Tibial artery (tissue), 4 donors: Measurements from ENCODE around the gene DIS3L2.

Source experiments
- DNase-seq, 2 donors: peaks; one replicate each; pipeline ENCODE4 v3.0.0-alpha.2; 2019
- H3K27ac ChIP-seq, 2 donors: fragments of 200-600 bp; sonication (generic) in 1 of 2; 1 replicate in 1 of 2; 2 replicates in 1 of 2; pipeline ENCODE4 v1.5.1; 2018 to 2019; ENCODE audit warnings: mild to moderate bottlenecking in 1 of 2
- H3K27me3 ChIP-seq, 2 donors: fragments of 200-600 bp; sonication (generic) in 1 of 2; one replicate each; pipeline versions ENCODE4 v1.5.1 to v1.6.0; 2016 to 2019
- H3K36me3 ChIP-seq, 3 donors: fragments of 200-600 bp; sonication (generic) in 2 of 3; one replicate each; pipeline ENCODE4 v1.5.1; 2016 to 2019; ENCODE audit warnings: mild to moderate bottlenecking in 2 of 3
- H3K4me1 ChIP-seq, 4 donors: fragments of 200-600 bp; sonication (generic) in 2 of 4; 1 replicate in 3 of 4; 2 replicates in 1 of 4; pipeline ENCODE4 v1.5.1; 2016 to 2019
- H3K4me3 ChIP-seq, 2 donors: fragments of 200-600 bp; sonication (generic) in 1 of 2; 1 replicate in 1 of 2; 2 replicates in 1 of 2; pipeline ENCODE4 v1.5.1; 2018 to 2019; ENCODE audit warnings: mild to moderate bottlenecking in 2 of 2
- H3K9me3 ChIP-seq, 3 donors: fragments of 200-600 bp; sonication (generic) in 1 of 3; one replicate each; pipeline ENCODE4 v1.5.1; 2016 to 2019
- CTCF ChIP-seq, 2 experiments: fragments of 200-600 bp in 1 of 2; fragments of 450-650 bp in 1 of 2; IDR thresholded peaks; one replicate each; pipeline ENCODE4 v1.5.1; 2017 to 2019; ENCODE audit warnings: antibody characterized with exemption in 2 of 2, mild to moderate bottlenecking in 1 of 2, moderate library complexity in 1 of 2
- intact Hi-C: fragments of 100-400 bp; cut with DNase I; formaldehyde crosslinking; loops from one replicate; pipeline ENCODE4 v1.15.0; 2023; ENCODE audit warnings: low total_unique reads

Gene DIS3L2

GRCh38 chr2:232085164-232085563 lies 123.7 kb downstream of the DIS3L2 start:
- H3K36me3 ChIP-seq = peaks cover 0 to 14% (median 0%) of the 10 kb centered on the region in 3 donors
- H3K4me3 ChIP-seq = no peak overlapping the region
- intact Hi-C loops = no loop called here
- H3K27me3 ChIP-seq = no peaks in the 10 kb centered on the region
- no peak for TF ChIP-seq CTCF (IDR thresholded peaks at IDR 0.05)
- H3K4me1 ChIP-seq = no peaks in the 10 kb centered on the region
- no peak for DNase-seq
- no peaks in the 10 kb centered on the region for H3K9me3 ChIP-seq
- no peak overlapping the region for H3K27ac ChIP-seq

GRCh38 chr2:232085826-232086425 lies 124.4 kb downstream of the DIS3L2 start:
- DNase-seq = no peak
- Histone ChIP-seq H3K4me3 (no peak overlapping the region), H3K27me3 (no peaks in the 10 kb centered on the region), H3K4me1 (no peaks in the 10 kb centered on the region), H3K9me3 (no peaks in the 10 kb centered on the region), H3K36me3 (peaks cover 0 to 14% (median 0%) of the 10 kb centered on the region in 3 donors), H3K27ac (no peak overlapping the region)
- intact Hi-C loops = no loop called here
- TF ChIP-seq CTCF (IDR thresholded peaks at IDR 0.05) = no peak

- Histone ChIP-seq H3K4me1 (no peaks in the 10 kb centered on the region), H3K36me3 (peaks cover 0 to 14% (median 7%) of the 10 kb centered on the region in 3 donors), H3K4me3 (no peak overlapping the region), H3K27me3 (no peaks in the 10 kb centered on the region), H3K27ac (no peak overlapping the region), H3K9me3 (no peaks in the 10 kb centered on the region)
- no peak for DNase-seq
- intact Hi-C loops = no loop called here
- TF ChIP-seq CTCF (IDR thresholded peaks at IDR 0.05) = no peak
These were observed 127.3 kb downstream of the DIS3L2 start for GRCh38 chr2:232088771-232089170.

- intact Hi-C loops = no loop called here
- H3K27me3 ChIP-seq = no peaks in the 10 kb centered on the region
- H3K36me3 ChIP-seq = peaks cover 19 to 40% (median 34%) of the 10 kb centered on the region in 3 donors
These were observed 132.7 kb downstream of the DIS3L2 start for GRCh38 chr2:232094201-232094600.

GRCh38 chr2:232094883-232095282 lies 133.4 kb downstream of the DIS3L2 start:
- H3K4me1 ChIP-seq = no peaks in the 10 kb centered on the region
- no peak overlapping the region for H3K4me3 ChIP-seq
- TF ChIP-seq CTCF (IDR thresholded peaks at IDR 0.05) = no peak
- peaks cover 0 to 12% (median 11%) of the 10 kb centered on the region in 3 donors for H3K9me3 ChIP-seq
- no peak overlapping the region for H3K27ac ChIP-seq
- intact Hi-C loops = no loop called here
- H3K27me3 ChIP-seq = no peaks in the 10 kb centered on the region
- peaks cover 19 to 40% (median 27%) of the 10 kb centered on the region in 3 donors for H3K36me3 ChIP-seq
- no peak for DNase-seq

More at GRCh38 chr2:232094201-232094600, 132.7 kb downstream of the DIS3L2 start:
- no peak for TF ChIP-seq CTCF (IDR thresholded peaks at IDR 0.05)
- DNase-seq = no peak
- Histone ChIP-seq H3K4me3 (no peak overlapping the region), H3K27ac (no peak overlapping the region), H3K4me1 (no peaks in the 10 kb centered on the region), H3K9me3 (peaks cover 0 to 12% (median 11%) of the 10 kb centered on the region in 3 donors)
